Choroid plexus epithelial cell (primary cell): ENCODE results near the gene AUTS2.

Experiments used
- DNase-seq: peaks from one replicate; pipeline ENCODE4 v3.0.0-alpha.2; 2010; ENCODE audit warnings: low read depth
- H3K4me3 ChIP-seq: 2 replicates; pipeline ENCODE4 v1.5.1; 2011; ENCODE audit warnings: low read depth, mild to moderate bottlenecking, control low read depth, low read length, moderate library complexity
- TF ChIP-seq, protein P1 (sequence below): conservative IDR thresholded peaks from 2 replicates; pipeline ENCODE4 v1.5.1; 2011; ENCODE audit warnings: low read depth, mild to moderate bottlenecking, control low read depth, inconsistent platforms, low read length, moderate library complexity

Gene AUTS2

DNA sequence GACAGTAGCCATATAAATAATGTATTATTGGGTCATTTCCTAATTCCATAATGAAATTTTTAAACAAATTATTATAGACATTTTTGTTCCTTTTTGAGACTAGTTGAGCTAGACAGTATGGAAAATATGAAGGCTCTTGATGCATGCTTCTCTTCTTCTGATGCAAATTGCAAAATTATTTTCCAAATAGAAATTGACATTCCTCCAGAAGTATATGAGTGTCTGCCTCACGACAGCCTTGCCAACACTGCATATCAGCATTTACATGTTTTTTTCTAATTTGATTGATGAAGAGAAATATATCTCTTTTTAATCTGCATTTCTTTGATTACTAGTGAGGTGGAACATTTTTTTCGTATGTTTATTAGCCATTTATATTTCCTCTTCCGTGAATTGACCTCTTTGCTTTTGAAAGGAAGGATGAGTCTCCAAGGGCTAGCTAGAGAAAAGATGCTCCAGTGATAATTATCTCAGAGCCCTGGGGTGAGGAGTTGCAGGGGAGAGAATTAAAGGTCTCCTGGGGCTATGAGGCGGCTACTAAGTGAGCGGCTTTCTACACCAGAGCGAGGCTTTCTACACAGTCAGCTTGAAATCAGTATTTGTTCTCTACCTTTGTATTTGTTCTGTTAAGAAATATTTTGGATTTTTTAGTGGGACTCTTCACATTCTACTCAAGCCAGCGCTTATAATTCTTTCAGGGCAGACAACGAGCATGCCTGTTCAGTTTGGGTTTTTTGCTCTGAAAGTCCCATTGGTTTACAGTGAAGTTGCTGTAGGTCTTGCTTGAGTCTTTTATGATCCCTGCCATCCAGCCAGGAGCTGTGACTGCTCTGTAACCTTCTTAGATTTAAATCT is 821.5 kb downstream of the AUTS2 start:
- TF ChIP-seq, protein P1, sequence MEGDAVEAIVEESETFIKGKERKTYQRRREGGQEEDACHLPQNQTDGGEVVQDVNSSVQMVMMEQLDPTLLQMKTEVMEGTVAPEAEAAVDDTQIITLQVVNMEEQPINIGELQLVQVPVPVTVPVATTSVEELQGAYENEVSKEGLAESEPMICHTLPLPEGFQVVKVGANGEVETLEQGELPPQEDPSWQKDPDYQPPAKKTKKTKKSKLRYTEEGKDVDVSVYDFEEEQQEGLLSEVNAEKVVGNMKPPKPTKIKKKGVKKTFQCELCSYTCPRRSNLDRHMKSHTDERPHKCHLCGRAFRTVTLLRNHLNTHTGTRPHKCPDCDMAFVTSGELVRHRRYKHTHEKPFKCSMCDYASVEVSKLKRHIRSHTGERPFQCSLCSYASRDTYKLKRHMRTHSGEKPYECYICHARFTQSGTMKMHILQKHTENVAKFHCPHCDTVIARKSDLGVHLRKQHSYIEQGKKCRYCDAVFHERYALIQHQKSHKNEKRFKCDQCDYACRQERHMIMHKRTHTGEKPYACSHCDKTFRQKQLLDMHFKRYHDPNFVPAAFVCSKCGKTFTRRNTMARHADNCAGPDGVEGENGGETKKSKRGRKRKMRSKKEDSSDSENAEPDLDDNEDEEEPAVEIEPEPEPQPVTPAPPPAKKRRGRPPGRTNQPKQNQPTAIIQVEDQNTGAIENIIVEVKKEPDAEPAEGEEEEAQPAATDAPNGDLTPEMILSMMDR, result no peak
- DNase-seq, result no peak

GRCh38 chr7:70420381-70420662 is 822.0 kb downstream of the AUTS2 start:
- DNase-seq, result no peak
- H3K4me3 ChIP-seq, result no peak overlapping the region
- TF ChIP-seq, protein P1, result no peak

More for the DNA sequence above, 821.5 kb downstream of the AUTS2 start:
- no peak overlapping the region for H3K4me3 ChIP-seq

GRCh38 chr7:70421319-70421718 is 823.0 kb downstream of the AUTS2 start:
- TF ChIP-seq, protein P1, result no peak
- DNase-seq, result no peak
- H3K4me3 ChIP-seq, result no peak overlapping the region

- TF ChIP-seq, protein P1, result no peak
- DNase-seq, result no peak
- H3K4me3 ChIP-seq, result no peak overlapping the region
These were observed 828.1 kb downstream of the AUTS2 start for GRCh38 chr7:70426249-70426880.

GRCh38 chr7:70432567-70433001 is 834.3 kb downstream of the AUTS2 start:
- no peak overlapping the region for H3K4me3 ChIP-seq
- no peak for DNase-seq
- TF ChIP-seq, protein P1, result no peak

GRCh38 chr7:70434376-70434775 is 836.1 kb downstream of the AUTS2 start:
- no peak overlapping the region for H3K4me3 ChIP-seq
- no peak for DNase-seq
- TF ChIP-seq, protein P1, result no peak
